Posterior cingulate gyrus (tissue), 11 donors: ENCODE results near the gene ADAT2.

Source experiments
- DNase-seq, 10 donors: peaks; one replicate each; pipeline versions ENCODE4 v3.0.0 to v3.0.0-alpha.2; 2020 to 2021; ENCODE audit warnings: mixed read lengths in 3 of 10
- intact Hi-C: fragments of 100-400 bp; cut with DNase I; formaldehyde crosslinking; loops from one replicate; pipeline ENCODE4 v1.15.1; 2023

ADAT2 gene

GRCh38 chr6:143441680-143442545, 8.6 kb downstream of the ADAT2 start:
- intact Hi-C loops, result no loop called here
- DNase-seq, result no peak

- intact Hi-C loops, result no loop called here
These were observed 9.5 kb downstream of the ADAT2 start for GRCh38 chr6:143441010-143441409.

GRCh38 chr6:143432588-143432987, 17.9 kb downstream of the ADAT2 start:
- no peak for DNase-seq
- intact Hi-C loops, result no loop called here

More at GRCh38 chr6:143441010-143441409, 9.5 kb downstream of the ADAT2 start:
- DNase-seq, result no peak

- no peak for DNase-seq
- intact Hi-C loops, result loop anchor here (1.0 kb wide), 1 partner anchor 22 kb away; no protein-coding TSS in a partner anchor
These were observed 19.3 kb downstream of the ADAT2 start for GRCh38 chr6:143431226-143431625.

- intact Hi-C loops, result loop anchor here (2.0 to 5.0 kb wide), 2 partner anchors 737 to 873 kb away; no protein-coding TSS in a partner anchor
- no peak for DNase-seq
These were observed 20.5 kb downstream of the ADAT2 start for GRCh38 chr6:143429970-143430369.

GRCh38 chr6:143427109-143427817, 23.2 kb downstream of the ADAT2 start:
- DNase-seq, result peak; percentile 64 to 98 (median 77)
- intact Hi-C loops, result loop anchor here (2.0 to 5.0 kb wide), 2 partner anchors 870 to 952 kb away; no protein-coding TSS in a partner anchor

GRCh38 chr6:143426026-143426425, 24.5 kb downstream of the ADAT2 start:
- intact Hi-C loops, result loop anchor here (2.0 to 5.0 kb wide), 2 partner anchors 869 to 951 kb away; no protein-coding TSS in a partner anchor
- DNase-seq, result no peak

- intact Hi-C loops, result no loop called here
- DNase-seq, result no peak
These were observed 31.0 kb downstream of the ADAT2 start for GRCh38 chr6:143419526-143419925.

- intact Hi-C loops, result no loop called here
- DNase-seq, result no peak
These were observed 35.7 kb downstream of the ADAT2 start for GRCh38 chr6:143414769-143415168.

GRCh38 chr6:143410859-143411270, 39.6 kb downstream of the ADAT2 start:
- DNase-seq, result no peak
- intact Hi-C loops, result no loop called here

- no peak for DNase-seq
- intact Hi-C loops, result no loop called here
These were observed 41.7 kb downstream of the ADAT2 start for GRCh38 chr6:143408787-143409162.

- no peak for DNase-seq
- intact Hi-C loops, result no loop called here
These were observed 42.2 kb downstream of the ADAT2 start for GRCh38 chr6:143408151-143408786.

GRCh38 chr6:143406673-143407072, 43.8 kb downstream of the ADAT2 start:
- intact Hi-C loops, result no loop called here
- no peak for DNase-seq

- no peak for DNase-seq
- intact Hi-C loops, result no loop called here
These were observed 44.9 kb downstream of the ADAT2 start for GRCh38 chr6:143405373-143406154.

GRCh38 chr6:143402721-143403336, 47.7 kb downstream of the ADAT2 start:
- intact Hi-C loops, result no loop called here
- DNase-seq, result no peak

GRCh38 chr6:143401636-143402370, 48.7 kb downstream of the ADAT2 start:
- intact Hi-C loops, result no loop called here
- DNase-seq, result no peak

GRCh38 chr6:143401068-143401446, 49.4 kb downstream of the ADAT2 start:
- intact Hi-C loops, result no loop called here
- DNase-seq, result no peak

GRCh38 chr6:143400258-143401067, 50.0 kb downstream of the ADAT2 start:
- intact Hi-C loops, result no loop called here
- DNase-seq, result no peak
